IMR-90 (cell line): ENCODE data around the gene ERMAP. TPM values are rescaled to one million over a fixed set of nuclear protein-coding genes. Genes with fewer than 3 reads are reported as not detected.

Experiments used
- ATAC-seq: fragments of 200-7000 bp; cut with Tn5 transposase; 2 replicates; pipeline ENCODE4 v1.9.1; 2020; ENCODE audit warnings: low read depth, mild to moderate bottlenecking, moderate library complexity
- BruUV-seq: library from RNA; stranded (reverse); fragments of 400-500 nt; replicated peaks from 2 replicates; lab custom pipeline; 2021; lab: Mats Ljungman, UMichigan
- CTCF ChIA-PET: fragments of 300-600 bp; formaldehyde crosslinking; extraction: SDS; loops from one replicate; lab custom pipeline; 2021; ENCODE audit warnings: antibody characterized with exemption; lab: Yijun Ruan, JAX
- POLR2A ChIA-PET: fragments of 300-600 bp; sonication (Branson Sonifier 250); formaldehyde crosslinking; loops from one replicate; lab custom pipeline; 2022; ENCODE audit warnings: antibody characterized with exemption; ENCODE audit not compliant: unreplicated experiment; lab: Charles Lee
- DNase-seq: peaks from one replicate; pipeline ENCODE4 v3.0.0; 2013
- H2AFZ ChIP-seq: replicated peaks from 2 replicates; pipeline ENCODE3; 2013; ENCODE audit warnings: low read length, mild to moderate bottlenecking; ENCODE audit not compliant: poor library complexity
- H2AK5ac ChIP-seq: 2 replicates; pipeline ENCODE4 v1.6.1; 2013; ENCODE audit warnings: low read depth, low read length, inconsistent platforms
- H2AK9ac ChIP-seq: replicated peaks from 2 replicates; pipeline ENCODE3; 2013; ENCODE audit warnings: mild to moderate bottlenecking, low read depth, low read length, moderate library complexity; ENCODE audit not compliant: poor library complexity
- H2BK120ac ChIP-seq: 2 replicates; pipeline ENCODE4 v1.6.1; 2013; ENCODE audit warnings: low read depth, low read length, inconsistent platforms
- H2BK15ac ChIP-seq: 3 replicates; pipeline ENCODE4 v1.6.1; 2013; ENCODE audit warnings: low read depth, low read length, inconsistent platforms
- H2BK20ac ChIP-seq: 2 replicates; pipeline ENCODE4 v1.6.1; 2013; ENCODE audit warnings: low read depth, mild to moderate bottlenecking, inconsistent platforms, low read length, moderate library complexity
- H2BK5ac ChIP-seq: 2 replicates; pipeline ENCODE4 v1.6.1; 2013; ENCODE audit warnings: mild to moderate bottlenecking, low read depth, low read length, inconsistent platforms; ENCODE audit not compliant: poor library complexity, severe bottlenecking
- H3K14ac ChIP-seq: replicated peaks from 2 replicates; pipeline ENCODE4 v1.6.1; 2013; ENCODE audit warnings: low read depth, low read length, inconsistent platforms
- H3K18ac ChIP-seq: 2 replicates; pipeline ENCODE4 v1.6.1; 2013; ENCODE audit warnings: low read depth, low read length, control low read depth
- H3K23ac ChIP-seq: 2 replicates; pipeline ENCODE4 v1.6.1; 2013; ENCODE audit warnings: low read depth, low read length, inconsistent platforms
- H3K27ac ChIP-seq: 2 replicates; pipeline ENCODE4 v1.5.1; 2013; ENCODE audit warnings: mild to moderate bottlenecking, control low read depth, low read length; ENCODE audit not compliant: insufficient read depth
- H3K27me3 ChIP-seq: 2 replicates; pipeline ENCODE4 v1.6.1; 2013; ENCODE audit warnings: low read length; ENCODE audit not compliant: control insufficient read depth, insufficient read depth
- H3K36me3 ChIP-seq: 2 replicates; pipeline ENCODE4 v1.6.1; 2013; ENCODE audit warnings: low read length, mixed read lengths; ENCODE audit not compliant: control insufficient read depth, insufficient read depth
- H3K4ac ChIP-seq: 2 replicates; pipeline ENCODE4 v1.6.1; 2013; ENCODE audit warnings: low read depth, low read length, inconsistent platforms
- H3K4me1 ChIP-seq: 2 replicates; pipeline ENCODE4 v1.6.1; 2013; ENCODE audit warnings: low read length, mixed read lengths; ENCODE audit not compliant: control insufficient read depth, insufficient read depth
- H3K4me2 ChIP-seq: 2 replicates; pipeline ENCODE4 v1.6.1; 2013; ENCODE audit warnings: low read depth, mild to moderate bottlenecking, control low read depth, low read length, moderate library complexity
- H3K4me3 ChIP-seq: 2 replicates; pipeline ENCODE4 v1.5.1; 2013; ENCODE audit warnings: low read depth, mild to moderate bottlenecking, control low read depth, low read length, moderate library complexity; ENCODE audit not compliant: insufficient read depth
- H3K56ac ChIP-seq: 2 replicates; pipeline ENCODE4 v1.6.1; 2013; ENCODE audit warnings: low read length, inconsistent platforms; ENCODE audit not compliant: insufficient read depth; ENCODE audit errors: extremely low read depth
- H3K79me1 ChIP-seq, 2 experiments: 2 replicates each; pipeline ENCODE4 v1.6.1; 2013; ENCODE audit warnings: low read length in 2 of 2, inconsistent platforms in 1 of 2, low read depth in 1 of 2
- H3K9ac ChIP-seq: 2 replicates; pipeline ENCODE4 v1.6.1; 2013; ENCODE audit warnings: low read depth, low read length, control low read depth
- H3K9me1 ChIP-seq: 2 replicates; pipeline ENCODE4 v1.6.1; 2013; ENCODE audit warnings: low read length, inconsistent platforms; ENCODE audit not compliant: insufficient read depth
- H3K9me3 ChIP-seq: 2 replicates; pipeline ENCODE4 v1.6.1; 2013; ENCODE audit warnings: low read length; ENCODE audit not compliant: control insufficient read depth, insufficient read depth
- H4K20me1 ChIP-seq: 2 replicates; pipeline ENCODE4 v1.6.1; 2013; ENCODE audit warnings: low read length, inconsistent platforms; ENCODE audit not compliant: insufficient read depth
- H4K5ac ChIP-seq: 2 replicates; pipeline ENCODE4 v1.6.1; 2013; ENCODE audit warnings: mild to moderate bottlenecking, low read depth, low read length, control low read depth
- H4K8ac ChIP-seq, 2 experiments: 2 replicates each; pipeline ENCODE4 v1.6.1; 2013; ENCODE audit warnings: low read depth in 2 of 2, low read length in 2 of 2, control low read depth in 1 of 2, inconsistent platforms in 1 of 2
- H4K91ac ChIP-seq: 2 replicates; pipeline ENCODE4 v1.6.1; 2013; ENCODE audit warnings: low read depth, low read length, inconsistent platforms; ENCODE audit not compliant: insufficient read depth
- BHLHE40 ChIP-seq: fragments of 150-350 bp; IDR thresholded peaks from 2 replicates; pipeline ENCODE4 v1.6.1; 2016; ENCODE audit warnings: mild to moderate bottlenecking, low read depth, low read length
- CEBPB ChIP-seq: IDR thresholded peaks from 2 replicates; pipeline ENCODE4 v1.6.1; 2012; ENCODE audit warnings: low read depth, low read length, improper control_type of control experiment
- CHD1 ChIP-seq: IDR thresholded peaks from 2 replicates; pipeline ENCODE4 v1.6.1; 2012; ENCODE audit warnings: low read depth, low read length, improper control_type of control experiment
- FOS ChIP-seq: fragments of 150-350 bp; IDR thresholded peaks from 2 replicates; pipeline ENCODE4 v1.6.1; 2016; ENCODE audit warnings: low read depth, low read length
- MAFK ChIP-seq: IDR thresholded peaks from 2 replicates; pipeline ENCODE4 v1.6.1; 2012; ENCODE audit warnings: low read depth, low read length, improper control_type of control experiment
- MAZ ChIP-seq: IDR thresholded peaks from 2 replicates; pipeline ENCODE4 v1.6.1; 2012; ENCODE audit warnings: low read depth, mild to moderate bottlenecking, low read length, improper control_type of control experiment, moderate library complexity, borderline replicate concordance
- MXI1 ChIP-seq: IDR thresholded peaks from 2 replicates; pipeline ENCODE4 v1.6.1; 2012; ENCODE audit warnings: low read depth, mild to moderate bottlenecking, low read length, moderate library complexity, borderline replicate concordance
- NFE2L2 ChIP-seq: fragments of 150-350 bp; IDR thresholded peaks from 2 replicates; pipeline ENCODE4 v1.6.1; 2016; ENCODE audit warnings: low read depth, mild to moderate bottlenecking, low read length
- POLR2A ChIP-seq: IDR thresholded peaks from 2 replicates; pipeline ENCODE4 v1.6.1; 2012; ENCODE audit warnings: mild to moderate bottlenecking, low read depth, low read length
- RAD21 ChIP-seq: IDR thresholded peaks from 2 replicates; pipeline ENCODE4 v1.6.1; 2012; ENCODE audit warnings: low read length, improper control_type of control experiment
- RCOR1 ChIP-seq: IDR thresholded peaks from 2 replicates; pipeline ENCODE4 v1.6.1; 2012; ENCODE audit warnings: mild to moderate bottlenecking, low read length, improper control_type of control experiment; ENCODE audit not compliant: insufficient replicate concordance
- RFX5 ChIP-seq: IDR thresholded peaks from 2 replicates; pipeline ENCODE4 v1.8.0; 2012; ENCODE audit warnings: low read depth, mild to moderate bottlenecking, low read length, moderate library complexity
- SMC3 ChIP-seq: fragments of 150-350 bp; IDR thresholded peaks from 2 replicates; pipeline ENCODE4 v1.6.1; 2016; ENCODE audit warnings: low read depth, mild to moderate bottlenecking, antibody characterized with exemption, low read length, moderate library complexity
- WGBS, 2 experiments: methylation state at CpG; one replicate each; pipeline versions ENCODE4 v1.1.5 to v1.1.7; 2013; ENCODE audit warnings: missing lambda C conversion rate in 2 of 2; ENCODE audit not compliant: insufficient read length in 1 of 2; ENCODE audit errors: extremely low coverage in 2 of 2; 5-methylcytosine and 5-hydroxymethylcytosine counted together
- dilution Hi-C: fragments of 300-500 bp; cut with HindIII; formaldehyde crosslinking; loops from one replicate; pipeline ENCODE4 v1.14.3; 2018; ENCODE audit warnings: low sequenced_read_pairs; ENCODE audit not compliant: unreplicated experiment
- in situ Hi-C: fragments of 300-500 bp; cut with MboI; formaldehyde crosslinking; loops from 3 replicates; pipeline ENCODE4 v1.14.3; 2019; ENCODE audit warnings: low sequenced_read_pairs, inconsistent platforms, mixed read lengths
- intact Hi-C: fragments of 100-400 bp; cut with micrococcal nuclease; formaldehyde crosslinking; loops from 2 replicates; pipeline ENCODE4 v1.10.0; 2022
- polyA plus RNA-seq, 3 experiments: library from polyadenylated mRNA; depleted of rRNA; stranded (reverse); fragments of >200 nt; gene quantifications; 2 replicates each; pipeline ENCODE4 v1.2.3, GENCODE V29; 2012; ENCODE audit warnings: low replicate concordance in 1 of 3
- total RNA-seq: library from RNA; depleted of rRNA; stranded (reverse); fragments of >200 nt; gene quantifications from 2 replicates; pipeline ENCODE4 v1.2.3, GENCODE V29; 2012
- TF ChIP-seq, protein P1 (sequence below): fragments of 150-350 bp; IDR thresholded peaks from 2 replicates; pipeline ENCODE4 v1.6.1; 2017; ENCODE audit warnings: mild to moderate bottlenecking, antibody characterized with exemption, low read length, low read depth
- TF ChIP-seq, protein P2 (sequence below): fragments of 150-350 bp; IDR thresholded peaks from 2 replicates; pipeline ENCODE4 v1.6.1; 2016; ENCODE audit warnings: low read depth, mild to moderate bottlenecking, low read length, moderate library complexity, borderline replicate concordance
- TF ChIP-seq, protein P3 (sequence below): conservative IDR thresholded peaks from 2 replicates; pipeline ENCODE4 v1.5.1; 2012; ENCODE audit warnings: mild to moderate bottlenecking, low read depth, low read length, improper control_type of control experiment

The ERMAP gene
- total and polyA plus RNA-seq, 2 of the 4 experiments (the other 2 are of a cell fraction): 5.0 to 7.2 TPM

DNA sequence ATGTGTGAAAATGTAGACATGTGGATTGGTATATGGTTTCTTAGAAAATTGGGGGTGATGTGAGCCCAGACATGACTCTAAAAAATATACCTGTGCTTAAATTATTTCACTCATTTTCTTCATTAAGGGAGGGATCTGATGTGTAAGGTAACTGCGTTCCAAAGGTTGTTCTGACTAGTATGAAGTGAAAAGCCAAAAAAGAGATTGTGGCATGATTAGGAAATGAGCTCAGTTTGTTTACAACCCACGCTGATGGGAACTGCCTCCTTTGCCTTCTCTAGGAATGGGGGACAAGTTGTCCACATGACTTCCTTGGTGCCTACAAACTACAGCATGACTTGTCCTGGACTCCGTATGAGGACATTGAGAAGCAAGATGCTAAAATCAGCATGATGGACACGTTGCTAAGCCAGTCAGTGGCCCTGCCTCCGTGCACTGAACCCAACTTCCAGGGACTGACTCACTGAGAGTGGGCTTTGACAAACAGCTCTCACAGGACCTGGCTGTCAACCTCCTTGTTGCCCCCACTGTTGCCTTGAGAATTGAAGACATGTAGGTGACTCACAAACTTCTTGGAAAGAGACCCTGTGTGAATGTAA lies 41.9 kb upstream of the ERMAP start:
- 86% methylated on average over 4 of the region's 5 CpGs; no CpG with 5 or more reads in 1 of the 2 experiments for WGBS, 2 experiments
- no peak overlapping the region for H2AK5ac ChIP-seq
- H3K14ac ChIP-seq: no peak overlapping the region
- no peaks in the 10 kb centered on the region; the same call in 1 of the 2 replicates for H4K20me1 ChIP-seq
- H2BK20ac ChIP-seq: no peak overlapping the region
- no peak overlapping the region for H2AFZ ChIP-seq
- ChIA-PET CTCF (no interaction called here), POLR2A (no interaction called here)
- H3K36me3 ChIP-seq: peaks cover 20% of the 10 kb centered on the region
- H3K27me3 ChIP-seq: no peaks in the 10 kb centered on the region
- dilution Hi-C loops: no loop called here
- no peak overlapping the region for H3K18ac ChIP-seq
- H3K9me3 ChIP-seq: no peaks in the 10 kb centered on the region
- H2AK9ac ChIP-seq: no peak overlapping the region
- no TSS peak for BruUV-seq
- H4K5ac ChIP-seq: no peak overlapping the region
- intact Hi-C loops: no loop called here
- no peak overlapping the region for H3K23ac ChIP-seq
- no peak overlapping the region for H2BK5ac ChIP-seq
- H3K9me1 ChIP-seq: peaks cover 7% of the 10 kb centered on the region; the same call in 1 of the 2 replicates
- no peak overlapping the region for H3K4me2 ChIP-seq
- no peaks in the 10 kb centered on the region for H3K4me1 ChIP-seq
- no peak overlapping the region for H3K4me3 ChIP-seq
- H3K4ac ChIP-seq: no peak overlapping the region
- no peak overlapping the region for H3K27ac ChIP-seq
- H3K56ac ChIP-seq: no peak overlapping the region
- H2BK120ac ChIP-seq: no peak overlapping the region
- H3K79me1 ChIP-seq: peaks cover 20 to 41% of the 10 kb centered on the region in 2 experiments
- no peak for TF ChIP-seq SMC3
- no peak for TF ChIP-seq MXI1
- TF ChIP-seq, protein P1, sequence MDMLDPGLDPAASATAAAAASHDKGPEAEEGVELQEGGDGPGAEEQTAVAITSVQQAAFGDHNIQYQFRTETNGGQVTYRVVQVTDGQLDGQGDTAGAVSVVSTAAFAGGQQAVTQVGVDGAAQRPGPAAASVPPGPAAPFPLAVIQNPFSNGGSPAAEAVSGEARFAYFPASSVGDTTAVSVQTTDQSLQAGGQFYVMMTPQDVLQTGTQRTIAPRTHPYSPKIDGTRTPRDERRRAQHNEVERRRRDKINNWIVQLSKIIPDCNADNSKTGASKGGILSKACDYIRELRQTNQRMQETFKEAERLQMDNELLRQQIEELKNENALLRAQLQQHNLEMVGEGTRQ: no peak
- no peak for TF ChIP-seq BHLHE40
- no peak for TF ChIP-seq FOS
- TF ChIP-seq MAFK: no peak
- TF ChIP-seq POLR2A: no peak
- no peak for TF ChIP-seq NFE2L2
- no peak for TF ChIP-seq CHD1
- TF ChIP-seq RFX5: no peak
- TF ChIP-seq CEBPB: no peak
- no peak for TF ChIP-seq RAD21
- TF ChIP-seq MAZ: no peak
- TF ChIP-seq RCOR1: no peak
- TF ChIP-seq, protein P2, sequence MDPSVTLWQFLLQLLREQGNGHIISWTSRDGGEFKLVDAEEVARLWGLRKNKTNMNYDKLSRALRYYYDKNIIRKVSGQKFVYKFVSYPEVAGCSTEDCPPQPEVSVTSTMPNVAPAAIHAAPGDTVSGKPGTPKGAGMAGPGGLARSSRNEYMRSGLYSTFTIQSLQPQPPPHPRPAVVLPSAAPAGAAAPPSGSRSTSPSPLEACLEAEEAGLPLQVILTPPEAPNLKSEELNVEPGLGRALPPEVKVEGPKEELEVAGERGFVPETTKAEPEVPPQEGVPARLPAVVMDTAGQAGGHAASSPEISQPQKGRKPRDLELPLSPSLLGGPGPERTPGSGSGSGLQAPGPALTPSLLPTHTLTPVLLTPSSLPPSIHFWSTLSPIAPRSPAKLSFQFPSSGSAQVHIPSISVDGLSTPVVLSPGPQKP: no peak
- TF ChIP-seq, protein P3, sequence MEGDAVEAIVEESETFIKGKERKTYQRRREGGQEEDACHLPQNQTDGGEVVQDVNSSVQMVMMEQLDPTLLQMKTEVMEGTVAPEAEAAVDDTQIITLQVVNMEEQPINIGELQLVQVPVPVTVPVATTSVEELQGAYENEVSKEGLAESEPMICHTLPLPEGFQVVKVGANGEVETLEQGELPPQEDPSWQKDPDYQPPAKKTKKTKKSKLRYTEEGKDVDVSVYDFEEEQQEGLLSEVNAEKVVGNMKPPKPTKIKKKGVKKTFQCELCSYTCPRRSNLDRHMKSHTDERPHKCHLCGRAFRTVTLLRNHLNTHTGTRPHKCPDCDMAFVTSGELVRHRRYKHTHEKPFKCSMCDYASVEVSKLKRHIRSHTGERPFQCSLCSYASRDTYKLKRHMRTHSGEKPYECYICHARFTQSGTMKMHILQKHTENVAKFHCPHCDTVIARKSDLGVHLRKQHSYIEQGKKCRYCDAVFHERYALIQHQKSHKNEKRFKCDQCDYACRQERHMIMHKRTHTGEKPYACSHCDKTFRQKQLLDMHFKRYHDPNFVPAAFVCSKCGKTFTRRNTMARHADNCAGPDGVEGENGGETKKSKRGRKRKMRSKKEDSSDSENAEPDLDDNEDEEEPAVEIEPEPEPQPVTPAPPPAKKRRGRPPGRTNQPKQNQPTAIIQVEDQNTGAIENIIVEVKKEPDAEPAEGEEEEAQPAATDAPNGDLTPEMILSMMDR: no peak
- H4K91ac ChIP-seq: no peak overlapping the region
- no peak for ATAC-seq
- H3K9ac ChIP-seq: no peak overlapping the region
- DNase-seq: peak; percentile 6
- H4K8ac ChIP-seq: no peak overlapping the region
- H2BK15ac ChIP-seq: no peak overlapping the region
- in situ Hi-C loops: loop anchor here (5.0 kb wide), 1 partner anchor 297 kb away; no protein-coding TSS in a partner anchor
